WI38 (cell line): ENCODE measurements around the gene ACY1.

ENCODE experiments used
- H3K4me3 ChIP-seq: 2 replicates; pipeline ENCODE4 v1.5.1; 2011; ENCODE audit warnings: low read depth, mild to moderate bottlenecking, control low read depth, low read length
- TF ChIP-seq, protein P1 (sequence below): IDR thresholded peaks from 2 replicates; pipeline ENCODE4 v1.5.1; 2012; ENCODE audit warnings: low read depth, mild to moderate bottlenecking, control low read depth, low read length

The ACY1 gene

DNA sequence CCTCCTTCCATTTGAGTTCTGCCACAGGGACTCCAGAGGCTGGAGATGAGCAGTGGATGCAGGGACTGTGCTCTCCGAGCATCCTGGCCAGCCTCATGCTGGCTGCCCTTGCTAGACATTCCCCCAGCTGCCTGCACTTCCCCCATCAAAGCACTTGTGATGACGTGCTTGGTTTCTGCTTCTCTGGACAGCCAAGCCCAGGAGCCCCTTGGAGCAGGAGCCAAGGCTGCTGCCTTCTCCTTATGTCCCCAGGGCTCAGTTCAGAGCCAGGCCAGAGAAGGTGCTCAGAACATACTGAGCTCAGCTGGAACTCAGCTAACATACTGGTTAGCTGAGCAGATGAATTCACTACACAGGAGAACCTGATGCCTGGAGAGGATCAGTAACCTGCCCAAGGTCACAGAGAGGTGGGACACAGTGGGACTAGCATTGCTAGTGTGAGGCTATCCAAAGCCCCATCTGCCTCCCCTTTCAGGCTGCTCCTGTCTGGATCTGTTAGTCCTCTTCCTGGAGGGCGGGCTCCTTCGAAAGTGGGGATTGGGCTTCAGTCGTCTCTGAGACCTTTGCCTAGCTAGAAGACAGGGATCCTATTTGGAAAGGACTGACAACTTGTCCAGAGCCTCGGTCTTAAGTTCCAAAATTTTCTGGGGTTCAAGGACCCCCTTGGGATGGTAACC is 20.3 kb upstream of the ACY1 start:
- TF ChIP-seq, protein P1, sequence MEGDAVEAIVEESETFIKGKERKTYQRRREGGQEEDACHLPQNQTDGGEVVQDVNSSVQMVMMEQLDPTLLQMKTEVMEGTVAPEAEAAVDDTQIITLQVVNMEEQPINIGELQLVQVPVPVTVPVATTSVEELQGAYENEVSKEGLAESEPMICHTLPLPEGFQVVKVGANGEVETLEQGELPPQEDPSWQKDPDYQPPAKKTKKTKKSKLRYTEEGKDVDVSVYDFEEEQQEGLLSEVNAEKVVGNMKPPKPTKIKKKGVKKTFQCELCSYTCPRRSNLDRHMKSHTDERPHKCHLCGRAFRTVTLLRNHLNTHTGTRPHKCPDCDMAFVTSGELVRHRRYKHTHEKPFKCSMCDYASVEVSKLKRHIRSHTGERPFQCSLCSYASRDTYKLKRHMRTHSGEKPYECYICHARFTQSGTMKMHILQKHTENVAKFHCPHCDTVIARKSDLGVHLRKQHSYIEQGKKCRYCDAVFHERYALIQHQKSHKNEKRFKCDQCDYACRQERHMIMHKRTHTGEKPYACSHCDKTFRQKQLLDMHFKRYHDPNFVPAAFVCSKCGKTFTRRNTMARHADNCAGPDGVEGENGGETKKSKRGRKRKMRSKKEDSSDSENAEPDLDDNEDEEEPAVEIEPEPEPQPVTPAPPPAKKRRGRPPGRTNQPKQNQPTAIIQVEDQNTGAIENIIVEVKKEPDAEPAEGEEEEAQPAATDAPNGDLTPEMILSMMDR, result no peak
- no peak overlapping the region for H3K4me3 ChIP-seq

DNA sequence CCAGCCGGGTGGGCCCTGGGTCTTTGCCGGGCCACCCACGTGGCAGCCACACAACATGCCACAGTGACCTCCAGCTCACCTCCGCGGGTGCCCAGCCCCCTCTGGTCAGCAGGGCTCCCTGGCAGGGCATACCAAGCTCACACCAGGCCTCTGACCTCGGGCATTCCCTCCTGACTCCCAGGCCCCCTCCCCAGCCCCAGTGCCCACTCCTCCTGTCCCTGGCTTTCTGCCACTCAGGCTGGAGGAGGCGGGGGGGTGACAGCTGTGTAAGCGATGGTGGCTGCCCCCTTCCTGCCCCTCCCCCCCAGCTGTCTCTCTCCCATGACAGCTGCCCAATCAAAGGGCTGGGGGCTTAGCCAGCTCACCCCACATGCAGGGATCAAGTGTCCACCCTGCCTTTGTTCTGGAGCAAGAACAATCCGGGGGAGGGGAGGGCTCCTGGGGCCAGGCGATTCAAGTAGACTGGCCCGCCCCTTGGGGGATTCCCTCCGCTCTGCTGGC is 19.3 kb upstream of the ACY1 start:
- no peak overlapping the region for H3K4me3 ChIP-seq
- TF ChIP-seq, protein P1, result no peak

DNA sequence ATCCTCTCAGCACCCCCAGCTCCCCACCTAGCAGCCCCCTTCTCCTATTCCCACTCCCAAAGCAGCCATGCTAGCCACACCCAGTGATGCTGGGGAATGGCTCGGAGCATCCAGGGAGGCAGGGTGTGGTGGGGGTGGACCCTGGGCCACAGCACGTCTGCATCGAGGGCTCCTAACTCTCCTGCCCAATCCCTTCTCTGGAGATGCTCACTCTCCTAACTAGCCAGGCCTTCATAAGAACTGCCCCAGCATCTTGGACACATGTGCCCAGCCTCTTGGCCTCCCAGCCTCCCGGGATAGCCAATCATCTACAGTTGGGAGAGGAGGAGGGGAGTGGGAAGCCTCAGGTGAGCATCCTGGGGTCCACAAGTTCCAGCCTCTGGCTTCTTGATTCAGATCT is 18.8 kb upstream of the ACY1 start:
- H3K4me3 ChIP-seq, result no peak overlapping the region
- TF ChIP-seq, protein P1, result no peak

DNA sequence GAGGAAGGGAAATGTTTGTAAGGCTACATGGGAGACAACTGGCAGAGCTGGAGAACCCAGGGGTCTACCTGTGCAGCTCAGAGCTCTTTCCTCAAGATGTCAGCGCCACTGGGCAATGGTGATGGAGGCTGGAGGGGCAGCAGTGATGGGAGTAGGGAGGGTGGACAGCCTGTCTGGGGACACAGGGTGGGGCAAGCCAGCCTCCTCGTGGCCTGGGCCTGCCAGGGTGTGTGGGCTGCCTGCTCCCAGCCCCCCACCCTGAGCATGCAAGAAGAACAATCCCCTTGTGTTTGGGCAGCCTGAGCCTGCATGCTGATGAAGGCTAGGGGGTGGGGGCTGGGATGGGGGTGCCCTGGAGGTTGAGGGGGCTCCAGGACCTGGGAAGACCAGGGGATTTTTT is 17.3 kb upstream of the ACY1 start:
- TF ChIP-seq, protein P1, result no peak
- peak overlapping the region; percentile 77 for H3K4me3 ChIP-seq

DNA sequence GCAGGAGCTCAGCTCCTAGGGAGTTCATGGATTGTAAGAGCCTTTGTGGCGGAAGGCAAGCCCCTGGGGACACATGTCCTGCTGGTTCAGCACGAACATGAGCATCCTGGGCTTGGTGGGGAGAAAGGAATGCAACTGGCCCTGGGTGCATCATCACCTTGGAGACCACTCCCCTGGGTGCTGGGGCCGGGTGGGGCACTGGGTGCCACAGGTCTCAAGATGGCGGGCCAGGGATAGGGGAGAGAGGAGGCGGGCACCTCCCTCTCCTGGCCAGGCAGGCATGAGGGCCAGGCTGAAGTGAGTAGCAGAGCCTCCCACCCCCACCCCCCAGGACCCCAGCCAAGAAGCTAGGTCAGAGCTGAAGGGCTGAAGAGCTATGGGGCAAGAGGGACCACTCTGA is 16.8 kb upstream of the ACY1 start:
- peak overlapping the region; percentile 77 for H3K4me3 ChIP-seq
- TF ChIP-seq, protein P1, result no peak

DNA sequence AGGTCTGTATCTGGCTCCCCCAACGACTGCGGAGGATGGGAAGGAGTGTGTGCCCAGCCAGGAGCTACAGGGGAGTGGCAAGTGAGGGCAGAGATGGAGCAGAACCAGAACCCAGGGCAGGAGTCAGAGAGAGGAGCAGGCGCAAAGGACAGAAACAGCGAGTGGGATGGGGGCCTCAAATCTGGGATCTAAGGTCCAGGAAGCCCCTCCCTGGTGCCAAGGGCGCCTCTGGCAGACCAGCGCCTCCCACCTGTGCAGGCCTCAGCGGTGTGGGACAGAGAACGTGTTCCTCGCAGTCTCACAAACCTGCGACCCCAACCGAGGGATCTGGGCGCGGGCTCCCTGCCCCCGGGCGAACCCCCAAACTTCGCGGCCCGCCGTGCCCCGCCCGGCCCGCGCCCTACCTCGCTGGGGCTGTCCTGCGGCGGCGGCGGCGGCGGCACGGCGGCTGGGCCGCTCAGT is 16.4 kb upstream of the ACY1 start:
- TF ChIP-seq, protein P1, result no peak
- H3K4me3 ChIP-seq, result peak overlapping the region; percentile 77

DNA sequence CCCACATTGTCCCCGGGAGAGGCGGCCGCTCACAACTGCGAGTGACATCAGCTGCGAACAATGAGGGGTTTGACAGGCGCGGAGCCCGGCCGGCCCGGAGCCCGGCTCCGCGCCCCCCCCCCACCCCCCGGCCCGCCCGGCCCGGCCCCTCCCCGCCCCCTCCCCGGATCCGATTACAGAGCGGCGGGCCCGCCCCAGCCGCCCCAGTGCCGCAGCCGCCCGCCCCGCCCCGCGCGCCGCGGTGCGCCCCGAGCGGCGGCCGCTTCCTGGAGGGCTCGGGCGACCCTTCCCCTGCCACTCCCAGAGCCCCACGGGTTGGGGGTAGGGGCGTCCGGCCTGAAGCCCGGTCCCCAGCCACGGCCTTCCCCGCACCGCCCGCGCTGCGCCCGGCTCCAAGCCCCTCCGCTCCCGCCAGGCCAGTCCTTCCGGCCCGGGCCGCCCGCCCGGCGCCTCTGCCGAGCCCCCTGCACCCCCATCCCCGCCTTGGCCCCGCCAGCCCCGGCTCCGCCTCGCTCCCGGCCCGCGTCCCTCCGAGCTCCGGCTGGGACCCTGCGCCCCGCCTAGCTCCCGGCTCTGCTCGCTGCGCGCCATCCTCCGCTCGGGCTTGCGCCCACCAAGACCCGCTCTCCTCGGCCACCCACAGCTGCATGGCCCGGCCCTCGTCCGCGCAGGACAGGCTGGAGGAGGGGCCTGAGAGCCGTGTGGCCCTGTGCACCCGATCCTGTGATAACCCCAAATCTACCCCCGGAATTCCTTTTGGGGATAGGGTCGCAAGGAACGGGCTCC is 15.8 kb upstream of the ACY1 start, which contains the start of gene PCBP4:
PCBP4 (minus strand) TSS at position 71 of the 786 bp plus-strand sequence. CDS start 6,214 bp downstream, outside the sequence.
- H3K4me3 ChIP-seq, result peak within 1 kb of the TSS; percentile 77
- TF ChIP-seq, protein P1, result no peak
